ENCODE measurements around the gene TRAF3IP3.

The TRAF3IP3 gene

DNA sequence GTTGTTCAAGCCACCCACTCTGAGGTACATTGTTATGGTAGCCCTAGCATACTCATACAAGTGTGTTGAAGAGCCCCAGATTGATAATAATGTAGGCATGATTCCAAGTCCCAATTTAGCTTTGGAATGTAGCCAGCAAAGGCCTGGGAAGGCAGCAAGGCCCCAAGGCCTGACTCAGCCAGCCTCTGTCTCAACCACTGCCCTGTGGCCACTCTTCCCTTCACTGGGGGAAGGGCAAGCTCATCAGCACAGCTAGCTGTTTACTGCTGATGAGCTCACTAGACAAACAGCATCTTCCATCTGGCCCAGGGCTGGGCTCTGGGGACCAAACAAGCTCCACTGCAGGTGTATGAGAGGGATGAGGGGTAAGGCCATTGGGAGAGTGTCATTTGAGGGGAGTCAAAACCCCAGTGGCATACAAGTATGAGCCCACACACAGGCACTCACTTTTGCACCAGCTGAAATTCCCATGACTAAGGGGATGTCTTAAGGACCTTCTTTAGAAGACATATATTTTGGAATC is 52.3 kb downstream of the TRAF3IP3 start:
- no peak overlapping the region for H3K4me3 ChIP-seq (ENCODE audit: low read depth, low read length)
- H3K27me3 ChIP-seq = no peaks in the 10 kb centered on the region
- no peak for TF ChIP-seq CTCF (IDR thresholded peaks at IDR 0.05; ENCODE audit: low read depth, low read length)
- H3K4me1 ChIP-seq = peaks cover 31% of the 10 kb centered on the region
- no peaks in the 10 kb centered on the region for H3K36me3 ChIP-seq
- H3K9me3 ChIP-seq = no peaks in the 10 kb centered on the region
- DNase-seq = peak; percentile 93

GRCh38 chr1:209809611-209810010 is 53.8 kb downstream of the TRAF3IP3 start:
- no peak for TF ChIP-seq CTCF (IDR thresholded peaks at IDR 0.05; ENCODE audit: low read depth, low read length)
- H3K4me3 ChIP-seq (ENCODE audit: low read depth, low read length) = no peak overlapping the region
- H3K4me1 ChIP-seq = peaks cover 28% of the 10 kb centered on the region
- H3K36me3 ChIP-seq = no peaks in the 10 kb centered on the region
- no peaks in the 10 kb centered on the region for H3K9me3 ChIP-seq
- DNase-seq = no peak
- no peaks in the 10 kb centered on the region for H3K27me3 ChIP-seq

- H3K4me3 ChIP-seq (ENCODE audit: low read depth, low read length) = no peak overlapping the region
- H3K36me3 ChIP-seq = no peaks in the 10 kb centered on the region
- TF ChIP-seq CTCF (IDR thresholded peaks at IDR 0.05; ENCODE audit: low read depth, low read length) = no peak
- peak; percentile 56 for DNase-seq
- no peaks in the 10 kb centered on the region for H3K27me3 ChIP-seq
- H3K9me3 ChIP-seq = no peaks in the 10 kb centered on the region
- H3K4me1 ChIP-seq = peaks cover 28% of the 10 kb centered on the region
Observed at GRCh38 chr1:209810783-209811182, 54.9 kb downstream of the TRAF3IP3 start.

DNA sequence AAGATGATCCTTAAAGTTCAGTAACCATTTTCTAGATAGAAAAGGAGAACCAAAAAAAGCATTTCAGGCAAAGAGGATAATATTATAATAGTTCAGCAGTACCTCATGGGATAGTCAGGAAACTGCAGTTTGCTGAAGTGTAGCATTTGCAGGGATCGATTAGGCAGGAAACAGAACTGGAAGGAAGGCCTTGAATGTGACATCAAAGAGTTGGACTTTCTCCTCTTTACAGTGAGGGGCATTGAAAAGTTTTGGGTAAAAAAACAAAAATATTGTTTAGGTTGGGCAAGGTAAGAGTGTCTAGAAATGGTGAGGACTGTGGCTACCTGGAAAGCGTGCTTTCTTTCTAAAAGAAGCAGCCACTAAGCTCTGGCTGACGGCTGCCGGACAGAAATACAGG is 58.0 kb downstream of the TRAF3IP3 start:
- Histone ChIP-seq H3K4me1 (peaks cover 22% of the 10 kb centered on the region), H3K36me3 (no peaks in the 10 kb centered on the region), H3K4me3 (ENCODE audit: low read depth, low read length) (no peak overlapping the region), H3K9me3 (no peaks in the 10 kb centered on the region), H3K27me3 (no peaks in the 10 kb centered on the region)
- DNase-seq = no peak
- TF ChIP-seq CTCF (IDR thresholded peaks at IDR 0.05; ENCODE audit: low read depth, low read length) = no peak

DNA sequence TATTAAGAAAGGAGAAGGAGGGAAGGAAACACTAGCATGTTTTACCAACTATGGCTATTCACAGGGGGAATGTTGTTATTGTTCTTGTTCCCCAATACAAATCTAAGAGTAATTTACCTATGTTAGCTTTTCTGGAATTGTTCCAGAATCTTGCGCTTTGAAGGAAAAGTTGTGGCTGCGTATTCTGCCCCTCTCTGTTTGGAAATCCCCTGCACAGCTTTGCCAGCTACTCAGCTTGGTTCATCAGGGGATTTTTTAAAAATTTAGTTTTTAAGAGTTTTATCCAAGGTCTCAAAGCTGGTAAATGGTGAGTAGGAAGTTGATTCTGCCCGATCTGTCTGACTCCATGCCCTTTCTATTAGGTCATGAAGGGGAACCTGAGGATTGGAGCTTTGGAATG is 59.6 kb downstream of the TRAF3IP3 start:
- H3K9me3 ChIP-seq = no peaks in the 10 kb centered on the region
- peaks cover 19% of the 10 kb centered on the region for H3K4me1 ChIP-seq
- no peak overlapping the region for H3K4me3 ChIP-seq (ENCODE audit: low read depth, low read length)
- H3K27me3 ChIP-seq = no peaks in the 10 kb centered on the region
- no peak for TF ChIP-seq CTCF (IDR thresholded peaks at IDR 0.05; ENCODE audit: low read depth, low read length)
- DNase-seq = no peak
- no peaks in the 10 kb centered on the region for H3K36me3 ChIP-seq

DNA sequence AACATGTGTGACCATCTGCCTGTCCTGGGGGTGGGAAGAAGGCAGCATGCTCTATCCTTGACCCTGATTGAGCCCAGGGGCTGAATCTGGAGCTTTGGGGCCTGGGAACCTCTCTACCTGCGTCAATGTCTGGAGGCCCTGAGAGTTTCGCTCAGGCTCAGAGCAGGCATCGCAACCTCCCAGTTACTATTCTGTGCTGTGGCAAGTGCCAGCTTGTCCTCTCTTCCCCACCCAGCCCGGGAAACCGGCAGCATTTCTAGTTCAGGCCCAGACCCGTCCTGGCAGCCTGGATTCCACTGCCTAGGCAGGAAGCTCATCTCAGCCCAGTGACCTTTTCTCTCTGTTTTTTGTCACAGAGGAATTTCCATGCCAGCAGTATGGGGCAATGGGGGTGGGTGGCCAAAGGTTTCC is 60.1 kb downstream of the TRAF3IP3 start:
- Histone ChIP-seq H3K36me3 (no peaks in the 10 kb centered on the region), H3K4me3 (ENCODE audit: low read depth, low read length) (no peak overlapping the region), H3K9me3 (no peaks in the 10 kb centered on the region), H3K4me1 (peaks cover 14% of the 10 kb centered on the region), H3K27me3 (no peaks in the 10 kb centered on the region)
- TF ChIP-seq CTCF (IDR thresholded peaks at IDR 0.05; ENCODE audit: low read depth, low read length) = no peak
- no peak for DNase-seq

Measured in BE2C (cell line).